ENCODE results near the gene TAS2R60. TPM values are rescaled to one million over a fixed set of nuclear protein-coding genes. Genes with fewer than 3 reads are reported as not detected.

Gene TAS2R60
- polyA plus RNA-seq, 2 donors = not detected

DNA sequence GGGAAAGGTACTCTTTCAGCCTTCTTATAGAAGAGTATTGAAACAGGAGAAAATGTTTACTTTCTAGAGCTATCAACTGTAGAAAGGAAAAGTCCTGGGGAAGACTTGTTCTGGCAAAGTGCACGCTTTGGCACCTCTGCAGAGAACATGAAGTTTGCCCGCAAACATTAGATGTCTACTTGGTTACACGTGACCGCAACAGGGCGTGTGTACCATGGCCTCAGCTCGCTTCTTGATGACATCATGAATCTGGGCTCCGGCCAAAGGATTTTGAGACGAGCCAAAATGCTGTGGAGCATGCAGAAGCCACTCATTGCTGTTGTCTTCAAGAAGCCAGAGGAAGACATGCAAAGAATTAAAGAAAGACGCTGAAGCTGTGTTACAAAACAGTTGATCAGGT is 8.6 kb upstream of the TAS2R60 start:
- no peaks in the 10 kb centered on the region for H3K36me3 ChIP-seq (ENCODE audit: control insufficient read depth in 2 of 2, insufficient read depth in 2 of 2, low read length in 1 of 2)
- no peaks in the 10 kb centered on the region for H3K27me3 ChIP-seq (ENCODE audit: control insufficient read depth in 1 of 2, insufficient read depth in 2 of 2, low read length in 2 of 2)
- H3K4me1 ChIP-seq (ENCODE audit: control insufficient read depth in 2 of 2, insufficient read depth in 2 of 2, low read length in 1 of 2) = no peaks in the 10 kb centered on the region
- no peaks in the 10 kb centered on the region for H3K9me3 ChIP-seq (ENCODE audit: control insufficient read depth in 2 of 2, insufficient read depth in 1 of 2, low read depth in 1 of 2, low read length in 1 of 2)
- H3K4me3 ChIP-seq (ENCODE audit: low read depth in 1 of 2, low read length in 2 of 2) = no peak overlapping the region
- peak overlapping the region; percentile 50 to 72 for H3K27ac ChIP-seq (ENCODE audit: low read depth in 2 of 2, low read length in 1 of 2)
- 33 to 51% methylated on average over 9 of the region's 9 CpGs for WGBS, 2 donors

DNA sequence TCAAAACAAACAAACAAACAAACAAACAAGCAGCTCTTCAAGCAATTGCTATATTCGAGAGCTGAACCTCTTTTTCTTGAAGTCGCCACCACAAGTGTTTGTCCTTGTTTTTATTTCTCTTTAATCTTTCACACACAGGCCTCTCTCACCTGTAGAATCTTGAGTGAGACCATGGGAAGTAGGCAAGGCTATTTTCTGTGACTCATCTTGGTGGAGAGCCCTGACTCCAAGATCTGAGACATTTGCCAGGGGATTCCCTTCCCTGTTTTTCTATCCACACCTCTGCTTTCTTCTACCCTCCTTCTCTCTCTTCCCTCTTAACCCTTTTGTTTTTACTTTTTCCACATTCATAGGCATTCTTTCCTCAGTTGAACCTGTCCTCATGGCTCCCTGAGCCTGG is 8.0 kb upstream of the TAS2R60 start:
- WGBS, 2 donors = 70 to 74% methylated on average over 2 of the region's 2 CpGs
- peak overlapping the region; percentile 56 to 72 for H3K27ac ChIP-seq (ENCODE audit: low read depth in 2 of 2, low read length in 1 of 2)
- no peaks in the 10 kb centered on the region for H3K9me3 ChIP-seq (ENCODE audit: control insufficient read depth in 2 of 2, insufficient read depth in 1 of 2, low read depth in 1 of 2, low read length in 1 of 2)
- no peaks in the 10 kb centered on the region for H3K27me3 ChIP-seq (ENCODE audit: control insufficient read depth in 1 of 2, insufficient read depth in 2 of 2, low read length in 2 of 2)
- H3K4me1 ChIP-seq (ENCODE audit: control insufficient read depth in 2 of 2, insufficient read depth in 2 of 2, low read length in 1 of 2) = no peaks in the 10 kb centered on the region
- H3K36me3 ChIP-seq (ENCODE audit: control insufficient read depth in 2 of 2, insufficient read depth in 2 of 2, low read length in 1 of 2) = no peaks in the 10 kb centered on the region
- no peak overlapping the region for H3K4me3 ChIP-seq (ENCODE audit: low read depth in 1 of 2, low read length in 2 of 2)

DNA sequence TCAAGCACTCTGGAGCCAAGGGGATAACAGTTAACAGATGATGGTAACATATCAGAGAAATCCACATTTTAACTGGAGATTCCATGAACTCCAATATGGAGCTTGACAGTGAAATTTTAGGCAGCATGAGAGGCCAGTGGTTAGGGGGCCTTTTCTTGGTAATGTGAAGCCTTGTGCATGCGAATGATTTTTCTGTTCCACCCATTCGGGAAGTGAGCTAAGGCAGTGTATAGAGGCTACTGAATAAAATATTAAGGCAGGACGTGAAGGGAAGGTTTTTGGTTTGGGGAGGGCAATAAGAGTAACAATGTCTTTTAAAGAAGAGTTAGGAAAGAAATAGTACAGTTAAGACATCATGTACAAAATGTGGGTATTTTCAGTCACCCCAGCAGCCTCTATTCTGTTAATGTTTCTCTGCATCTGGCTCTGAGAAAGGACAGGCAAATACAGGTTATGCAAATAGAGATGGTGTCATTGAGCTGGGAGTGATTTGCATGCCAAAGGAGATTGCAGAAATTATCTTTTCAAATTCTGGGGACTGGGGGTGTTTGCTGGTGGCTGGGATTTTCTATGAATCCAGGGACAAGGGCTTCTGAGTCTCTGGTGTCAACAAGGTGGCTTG is 6.8 kb upstream of the TAS2R60 start:
- no peaks in the 10 kb centered on the region for H3K27me3 ChIP-seq (ENCODE audit: control insufficient read depth in 1 of 2, insufficient read depth in 2 of 2, low read length in 2 of 2)
- no peak overlapping the region for H3K27ac ChIP-seq (ENCODE audit: low read depth in 2 of 2, low read length in 1 of 2)
- no peaks in the 10 kb centered on the region for H3K4me1 ChIP-seq (ENCODE audit: control insufficient read depth in 2 of 2, insufficient read depth in 2 of 2, low read length in 1 of 2)
- 88 to 93% methylated on average over 3 of the region's 3 CpGs for WGBS, 2 donors
- H3K9me3 ChIP-seq (ENCODE audit: control insufficient read depth in 2 of 2, insufficient read depth in 1 of 2, low read depth in 1 of 2, low read length in 1 of 2) = no peaks in the 10 kb centered on the region
- H3K36me3 ChIP-seq (ENCODE audit: control insufficient read depth in 2 of 2, insufficient read depth in 2 of 2, low read length in 1 of 2) = no peaks in the 10 kb centered on the region
- H3K4me3 ChIP-seq (ENCODE audit: low read depth in 1 of 2, low read length in 2 of 2) = no peak overlapping the region

DNA sequence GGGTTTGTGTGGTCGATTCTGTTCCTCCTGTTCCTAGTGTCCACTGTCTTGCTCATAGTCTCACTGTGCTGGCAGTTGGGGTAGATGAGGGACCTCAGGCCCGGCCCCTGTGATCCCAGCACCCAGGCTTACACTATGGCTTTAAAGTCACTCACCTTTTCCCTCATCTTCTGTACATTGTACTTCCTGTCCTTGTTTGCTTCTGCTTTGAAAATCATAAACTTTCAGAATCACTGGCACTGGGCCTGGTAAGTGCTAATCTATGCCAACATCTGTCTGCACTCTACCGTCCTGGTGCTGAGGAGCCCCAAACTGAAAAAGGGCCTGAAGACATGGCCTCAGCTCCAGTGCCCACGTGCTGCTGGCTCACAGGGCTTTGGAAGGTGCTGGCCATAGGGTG is 5.7 kb upstream of the TAS2R60 start:
- no peak overlapping the region for H3K27ac ChIP-seq (ENCODE audit: low read depth in 2 of 2, low read length in 1 of 2)
- 53% methylated on average over 4 of the region's 4 CpGs for WGBS, 2 donors
- H3K27me3 ChIP-seq (ENCODE audit: control insufficient read depth in 1 of 2, insufficient read depth in 2 of 2, low read length in 2 of 2) = no peaks in the 10 kb centered on the region
- H3K36me3 ChIP-seq (ENCODE audit: control insufficient read depth in 2 of 2, insufficient read depth in 2 of 2, low read length in 1 of 2) = no peaks in the 10 kb centered on the region
- no peaks in the 10 kb centered on the region for H3K4me1 ChIP-seq (ENCODE audit: control insufficient read depth in 2 of 2, insufficient read depth in 2 of 2, low read length in 1 of 2)
- no peak overlapping the region for H3K4me3 ChIP-seq (ENCODE audit: low read depth in 1 of 2, low read length in 2 of 2)
- no peaks in the 10 kb centered on the region for H3K9me3 ChIP-seq (ENCODE audit: control insufficient read depth in 2 of 2, insufficient read depth in 1 of 2, low read depth in 1 of 2, low read length in 1 of 2)

DNA sequence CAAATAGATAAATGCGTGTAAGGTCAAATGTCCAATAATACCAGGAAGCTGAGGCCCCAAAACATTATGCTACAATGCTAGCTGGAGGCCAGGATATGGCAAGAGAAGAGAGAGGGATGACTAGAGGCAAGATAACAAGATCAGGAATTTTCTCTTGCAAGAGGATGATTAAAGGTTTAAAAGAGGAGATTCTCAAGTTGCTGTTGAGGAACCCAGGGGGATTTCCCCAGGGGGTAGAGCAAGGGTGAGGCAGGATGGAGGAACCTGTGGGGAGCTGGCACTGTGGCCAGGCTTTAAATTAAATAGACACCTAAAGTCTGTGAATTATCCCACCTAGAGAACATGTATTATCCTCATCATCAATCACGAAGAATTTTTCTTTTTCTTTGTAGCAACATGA is 3.4 kb upstream of the TAS2R60 start:
- Histone ChIP-seq H3K4me3 (ENCODE audit: low read depth in 1 of 2, low read length in 2 of 2) (no peak overlapping the region), H3K9me3 (ENCODE audit: control insufficient read depth in 2 of 2, insufficient read depth in 1 of 2, low read depth in 1 of 2, low read length in 1 of 2) (no peaks in the 10 kb centered on the region), H3K36me3 (ENCODE audit: control insufficient read depth in 2 of 2, insufficient read depth in 2 of 2, low read length in 1 of 2) (no peaks in the 10 kb centered on the region), H3K27ac (ENCODE audit: low read depth in 2 of 2, low read length in 1 of 2) (no peak overlapping the region), H3K4me1 (ENCODE audit: control insufficient read depth in 2 of 2, insufficient read depth in 2 of 2, low read length in 1 of 2) (no peaks in the 10 kb centered on the region), H3K27me3 (ENCODE audit: control insufficient read depth in 1 of 2, insufficient read depth in 2 of 2, low read length in 2 of 2) (no peaks in the 10 kb centered on the region)
- WGBS, 2 donors = 89 to 92% methylated on average over 2 of the region's 2 CpGs

DNA sequence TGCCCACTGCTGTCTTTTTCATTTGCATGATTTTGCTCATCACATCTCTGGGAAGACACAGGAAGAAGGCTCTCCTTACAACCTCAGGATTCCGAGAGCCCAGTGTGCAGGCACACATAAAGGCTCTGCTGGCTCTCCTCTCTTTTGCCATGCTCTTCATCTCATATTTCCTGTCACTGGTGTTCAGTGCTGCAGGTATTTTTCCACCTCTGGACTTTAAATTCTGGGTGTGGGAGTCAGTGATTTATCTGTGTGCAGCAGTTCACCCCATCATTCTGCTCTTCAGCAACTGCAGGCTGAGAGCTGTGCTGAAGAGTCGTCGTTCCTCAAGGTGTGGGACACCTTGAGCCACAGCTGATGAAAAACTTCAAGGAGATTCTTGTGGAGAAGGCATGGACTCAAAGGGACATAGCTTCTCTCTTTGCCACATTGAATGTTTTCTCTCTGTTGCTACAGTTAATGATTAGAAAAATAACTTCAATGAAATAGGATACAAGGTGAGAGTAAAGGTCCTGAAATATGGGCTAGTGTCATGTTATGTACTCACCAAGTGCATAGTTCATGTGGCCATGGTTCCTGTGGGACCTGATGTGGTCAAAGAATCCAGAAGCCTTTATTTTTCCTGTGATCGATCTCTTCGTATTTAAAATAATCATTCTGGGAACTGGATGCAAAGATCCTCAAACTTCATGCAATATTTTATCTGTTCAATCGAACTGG is 970 bp downstream of the TAS2R60 start:
- Histone ChIP-seq H3K36me3 (ENCODE audit: control insufficient read depth in 2 of 2, insufficient read depth in 2 of 2, low read length in 1 of 2) (no peaks in the 10 kb centered on the region), H3K4me3 (ENCODE audit: low read depth in 1 of 2, low read length in 2 of 2) (no peak overlapping the region), H3K9me3 (ENCODE audit: control insufficient read depth in 2 of 2, insufficient read depth in 1 of 2, low read depth in 1 of 2, low read length in 1 of 2) (no peaks in the 10 kb centered on the region), H3K4me1 (ENCODE audit: control insufficient read depth in 2 of 2, insufficient read depth in 2 of 2, low read length in 1 of 2) (no peaks in the 10 kb centered on the region), H3K27ac (ENCODE audit: low read depth in 2 of 2, low read length in 1 of 2) (no peak overlapping the region), H3K27me3 (ENCODE audit: control insufficient read depth in 1 of 2, insufficient read depth in 2 of 2, low read length in 2 of 2) (no peaks in the 10 kb centered on the region)
- WGBS, 2 donors = 90% methylated on average over 6 of the region's 6 CpGs

DNA sequence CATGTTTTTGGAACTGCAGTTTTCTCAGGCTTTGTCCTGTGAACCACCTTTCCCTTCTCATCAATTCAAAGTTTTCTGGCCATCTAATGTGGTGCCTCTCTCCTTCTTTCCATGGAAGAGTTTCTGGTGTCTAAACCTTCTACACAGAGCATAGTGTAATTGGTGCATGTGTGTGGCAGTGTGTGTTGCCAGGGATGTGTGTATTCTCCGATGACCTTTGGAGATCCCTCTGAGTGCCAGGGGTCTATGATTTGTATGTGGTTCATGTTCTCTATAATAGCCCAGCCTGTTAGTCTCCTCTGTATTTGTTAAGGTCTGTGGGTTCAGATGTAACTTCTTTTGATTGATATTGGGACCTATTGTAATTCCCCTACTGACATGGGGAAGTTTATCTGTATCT is 1.5 kb downstream of the TAS2R60 start:
- H3K9me3 ChIP-seq (ENCODE audit: control insufficient read depth in 2 of 2, insufficient read depth in 1 of 2, low read depth in 1 of 2, low read length in 1 of 2) = no peaks in the 10 kb centered on the region
- no peaks in the 10 kb centered on the region for H3K36me3 ChIP-seq (ENCODE audit: control insufficient read depth in 2 of 2, insufficient read depth in 2 of 2, low read length in 1 of 2)
- no peak overlapping the region for H3K27ac ChIP-seq (ENCODE audit: low read depth in 2 of 2, low read length in 1 of 2)
- no peaks in the 10 kb centered on the region for H3K4me1 ChIP-seq (ENCODE audit: control insufficient read depth in 2 of 2, insufficient read depth in 2 of 2, low read length in 1 of 2)
- 94% methylated on average over 1 of the region's 1 CpG for WGBS, 2 donors
- H3K27me3 ChIP-seq (ENCODE audit: control insufficient read depth in 1 of 2, insufficient read depth in 2 of 2, low read length in 2 of 2) = no peaks in the 10 kb centered on the region
- H3K4me3 ChIP-seq (ENCODE audit: low read depth in 1 of 2, low read length in 2 of 2) = no peak overlapping the region

DNA sequence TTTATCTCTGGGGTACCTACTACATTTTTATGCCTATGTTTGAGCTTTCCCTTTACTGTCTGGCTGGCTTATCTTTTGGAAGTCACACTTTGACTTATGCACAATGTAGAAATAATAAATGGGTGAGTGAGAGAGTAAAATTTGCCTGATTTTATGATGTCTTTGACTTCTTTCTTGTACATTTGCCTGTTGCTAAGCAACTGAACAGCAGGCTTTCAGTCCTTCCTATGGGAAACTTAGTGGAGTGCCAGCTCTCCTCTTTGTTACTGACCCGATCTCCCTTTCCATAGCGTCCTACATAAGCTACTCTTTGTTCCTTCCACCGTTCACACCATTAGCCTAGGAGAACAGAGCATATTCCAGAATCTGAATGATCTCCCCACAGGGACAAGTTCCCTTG is 4.2 kb downstream of the TAS2R60 start:
- H3K4me1 ChIP-seq (ENCODE audit: control insufficient read depth in 2 of 2, insufficient read depth in 2 of 2, low read length in 1 of 2) = peaks cover 0 to 2% of the 10 kb centered on the region in 2 donors
- no peak overlapping the region for H3K4me3 ChIP-seq (ENCODE audit: low read depth in 1 of 2, low read length in 2 of 2)
- H3K27ac ChIP-seq (ENCODE audit: low read depth in 2 of 2, low read length in 1 of 2) = no peak overlapping the region
- H3K9me3 ChIP-seq (ENCODE audit: control insufficient read depth in 2 of 2, insufficient read depth in 1 of 2, low read depth in 1 of 2, low read length in 1 of 2) = no peaks in the 10 kb centered on the region
- H3K36me3 ChIP-seq (ENCODE audit: control insufficient read depth in 2 of 2, insufficient read depth in 2 of 2, low read length in 1 of 2) = no peaks in the 10 kb centered on the region
- WGBS, 2 donors = 59 to 62% methylated on average over 3 of the region's 3 CpGs
- H3K27me3 ChIP-seq (ENCODE audit: control insufficient read depth in 1 of 2, insufficient read depth in 2 of 2, low read length in 2 of 2) = no peaks in the 10 kb centered on the region

DNA sequence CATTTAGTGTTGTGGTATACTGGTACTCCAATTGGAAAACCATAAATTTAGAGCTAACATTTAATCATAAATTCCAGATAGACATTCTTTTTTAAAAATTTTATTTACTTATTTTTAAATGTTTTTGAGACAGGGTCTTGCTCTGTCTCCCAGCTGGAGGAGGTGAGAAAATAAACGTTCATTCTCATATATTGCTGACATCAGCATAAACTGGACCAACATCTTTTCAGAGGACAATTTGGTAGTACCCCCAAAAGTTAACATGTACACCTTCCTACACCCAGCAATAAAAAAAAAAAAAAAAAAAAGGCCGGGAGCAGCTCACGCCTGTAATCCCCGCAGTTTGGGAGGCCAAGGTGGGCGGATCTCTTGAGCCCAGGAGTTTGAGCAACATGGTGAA is 5.2 kb downstream of the TAS2R60 start:
- no peak overlapping the region for H3K27ac ChIP-seq (ENCODE audit: low read depth in 2 of 2, low read length in 1 of 2)
- H3K27me3 ChIP-seq (ENCODE audit: control insufficient read depth in 1 of 2, insufficient read depth in 2 of 2, low read length in 2 of 2) = no peaks in the 10 kb centered on the region
- 87 to 88% methylated on average over 5 of the region's 5 CpGs for WGBS, 2 donors
- H3K4me1 ChIP-seq (ENCODE audit: control insufficient read depth in 2 of 2, insufficient read depth in 2 of 2, low read length in 1 of 2) = peaks cover 0 to 2% of the 10 kb centered on the region in 2 donors
- no peak overlapping the region for H3K4me3 ChIP-seq (ENCODE audit: low read depth in 1 of 2, low read length in 2 of 2)
- no peaks in the 10 kb centered on the region for H3K36me3 ChIP-seq (ENCODE audit: control insufficient read depth in 2 of 2, insufficient read depth in 2 of 2, low read length in 1 of 2)
- no peaks in the 10 kb centered on the region for H3K9me3 ChIP-seq (ENCODE audit: control insufficient read depth in 2 of 2, insufficient read depth in 1 of 2, low read depth in 1 of 2, low read length in 1 of 2)

DNA sequence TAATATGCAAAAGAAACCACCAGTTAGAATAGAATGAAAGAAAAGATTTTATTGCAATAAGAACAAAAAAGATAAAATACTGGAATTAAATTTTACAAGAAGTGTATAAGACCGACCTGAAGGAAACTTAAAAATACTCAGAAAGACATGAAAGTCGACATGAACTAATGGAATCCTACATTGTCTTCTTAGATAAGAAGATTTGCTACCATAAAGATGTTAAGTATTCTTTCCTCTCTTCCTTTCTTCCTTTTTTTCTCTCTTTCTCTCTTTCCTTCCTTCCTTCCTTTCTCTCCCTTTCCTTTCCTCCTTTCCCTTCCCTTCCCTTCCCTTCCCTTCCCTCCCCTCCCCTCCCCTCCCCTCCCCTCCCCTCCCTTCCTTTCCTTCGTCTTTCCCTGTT is 6.5 kb downstream of the TAS2R60 start:
- no peaks in the 10 kb centered on the region for H3K27me3 ChIP-seq (ENCODE audit: control insufficient read depth in 1 of 2, insufficient read depth in 2 of 2, low read length in 2 of 2)
- no peaks in the 10 kb centered on the region for H3K9me3 ChIP-seq (ENCODE audit: control insufficient read depth in 2 of 2, insufficient read depth in 1 of 2, low read depth in 1 of 2, low read length in 1 of 2)
- H3K4me3 ChIP-seq (ENCODE audit: low read depth in 1 of 2, low read length in 2 of 2) = no peak overlapping the region
- H3K27ac ChIP-seq (ENCODE audit: low read depth in 2 of 2, low read length in 1 of 2) = no peak overlapping the region
- peaks cover 0 to 2% of the 10 kb centered on the region in 2 donors for H3K4me1 ChIP-seq (ENCODE audit: control insufficient read depth in 2 of 2, insufficient read depth in 2 of 2, low read length in 1 of 2)
- 79 to 87% methylated on average over 2 of the region's 3 CpGs for WGBS, 2 donors
- no peaks in the 10 kb centered on the region for H3K36me3 ChIP-seq (ENCODE audit: control insufficient read depth in 2 of 2, insufficient read depth in 2 of 2, low read length in 1 of 2)

All from esophagus (tissue), 2 donors.